ENCODE measurements around the gene SEMA6A.

Gene SEMA6A

DNA sequence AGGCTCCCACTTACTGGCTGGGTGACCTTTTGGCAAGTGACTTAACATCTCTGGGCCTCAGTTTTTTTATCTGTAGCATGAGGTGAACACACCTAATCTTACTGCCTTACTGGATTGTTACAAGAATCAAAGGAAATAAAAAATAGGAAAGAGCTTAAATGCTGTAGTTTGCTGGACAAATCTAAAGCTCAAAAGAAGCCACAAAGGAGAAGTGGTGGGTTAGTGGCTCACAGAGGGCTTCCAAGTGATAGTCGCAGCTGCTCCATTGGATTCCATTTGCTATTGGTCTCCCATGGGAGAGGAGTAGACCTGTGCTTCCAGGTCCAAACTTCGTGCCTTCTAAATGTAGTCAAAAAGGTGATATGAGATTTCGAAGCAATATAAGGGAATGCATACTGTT lies 123.6 kb downstream of the SEMA6A start:
- no peak overlapping the region for H3K9ac ChIP-seq (ENCODE audit: low read length)
- no peak overlapping the region for H3K27ac ChIP-seq (ENCODE audit: low read length, poor library complexity, severe bottlenecking)
- H3K18ac ChIP-seq (ENCODE audit: low read depth in 1 of 2, low read length in 2 of 2), result no peak overlapping the region
- H3K4me1 ChIP-seq (ENCODE audit: control insufficient read depth, insufficient read depth, low read depth, low read length), result peaks cover 16% of the 10 kb centered on the region
- WGBS, result 96% methylated on average over 3 of the region's 3 CpGs
- H2BK12ac ChIP-seq (ENCODE audit: low read length in 2 of 2), result no peak overlapping the region
- H3K4me3 ChIP-seq (ENCODE audit: insufficient read depth in 1 of 2, low read depth in 1 of 2, low read length in 2 of 2), result no peak overlapping the region
- H3K4ac ChIP-seq (ENCODE audit: low read depth in 1 of 2, low read length in 2 of 2), result no peak overlapping the region
- peak overlapping the region; percentile 60 for H2AK5ac ChIP-seq (ENCODE audit: low read length, severe bottlenecking)
- H2BK15ac ChIP-seq (ENCODE audit: low read depth, poor library complexity, severe bottlenecking), result no peak overlapping the region
- H3K14ac ChIP-seq (ENCODE audit: low read length in 2 of 2), result no peak overlapping the region
- no peak overlapping the region for H2AFZ ChIP-seq (ENCODE audit: low read depth, low read length)
- H3K27me3 ChIP-seq (ENCODE audit: control insufficient read depth in 1 of 2, insufficient read depth in 1 of 2, low read length in 2 of 2), result peaks cover 0 to 5% of the 10 kb centered on the region in 2 experiments
- no peak overlapping the region for H2BK120ac ChIP-seq (ENCODE audit: low read depth, low read length)
- no peak for DNase-seq
- H4K91ac ChIP-seq (ENCODE audit: low read length), result no peak overlapping the region
- no peaks in the 10 kb centered on the region for H3K79me1 ChIP-seq (replicated peaks; ENCODE audit: low read length, poor library complexity, severe bottlenecking)
- H3K23ac ChIP-seq (ENCODE audit: low read length in 2 of 2), result no peak overlapping the region
- H3K4me2 ChIP-seq (ENCODE audit: low read length, poor library complexity, severe bottlenecking), result no peak overlapping the region
- no peak overlapping the region for H4K8ac ChIP-seq (ENCODE audit: low read length)
- H3K9me3 ChIP-seq (ENCODE audit: control insufficient read depth, low read length), result no peaks in the 10 kb centered on the region
- H3K36me3 ChIP-seq (ENCODE audit: control insufficient read depth in 1 of 2, insufficient read depth in 2 of 2, low read depth in 1 of 2, low read length in 2 of 2), result peaks cover 0 to 16% of the 10 kb centered on the region in 2 experiments
- H2BK5ac ChIP-seq (ENCODE audit: low read depth, low read length, poor library complexity, severe bottlenecking), result no peak overlapping the region

DNA sequence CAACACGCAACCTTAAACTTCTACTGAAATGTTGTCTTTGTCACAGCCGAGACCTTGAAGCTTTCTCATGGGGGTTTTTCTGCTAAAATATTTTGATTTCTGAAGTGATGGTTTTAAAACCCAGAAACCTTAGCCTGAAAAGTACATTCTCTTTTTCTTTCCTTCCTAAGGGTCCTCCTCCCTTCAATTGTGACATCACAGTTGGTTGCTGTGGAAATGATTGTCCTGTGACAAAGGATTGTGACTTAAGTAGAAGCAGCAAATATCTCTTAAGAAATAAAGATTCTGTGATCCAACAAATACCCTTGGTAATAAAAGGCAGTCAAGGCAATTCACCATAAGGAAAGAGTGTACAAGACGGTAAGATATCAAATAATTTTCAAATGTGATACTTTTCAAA lies 125.2 kb downstream of the SEMA6A start:
- Histone ChIP-seq H3K14ac (ENCODE audit: low read length in 2 of 2) (no peak overlapping the region), H2BK120ac (ENCODE audit: low read depth, low read length) (no peak overlapping the region), H3K9ac (ENCODE audit: low read length) (no peak overlapping the region), H2AK5ac (ENCODE audit: low read length, severe bottlenecking) (no peak overlapping the region), H4K8ac (ENCODE audit: low read length) (no peak overlapping the region), H2BK15ac (ENCODE audit: low read depth, poor library complexity, severe bottlenecking) (no peak overlapping the region), H2AFZ (ENCODE audit: low read depth, low read length) (no peak overlapping the region), H3K4me2 (ENCODE audit: low read length, poor library complexity, severe bottlenecking) (no peak overlapping the region), H3K18ac (ENCODE audit: low read depth in 1 of 2, low read length in 2 of 2) (no peak overlapping the region), H4K91ac (ENCODE audit: low read length) (no peak overlapping the region), H3K4ac (ENCODE audit: low read depth in 1 of 2, low read length in 2 of 2) (no peak overlapping the region), H3K27me3 (ENCODE audit: control insufficient read depth in 1 of 2, insufficient read depth in 1 of 2, low read length in 2 of 2) (peaks cover 0 to 5% of the 10 kb centered on the region in 2 experiments), H3K4me3 (ENCODE audit: insufficient read depth in 1 of 2, low read depth in 1 of 2, low read length in 2 of 2) (no peak overlapping the region), H2BK5ac (ENCODE audit: low read depth, low read length, poor library complexity, severe bottlenecking) (no peak overlapping the region), H3K4me1 (ENCODE audit: control insufficient read depth, insufficient read depth, low read depth, low read length) (peaks cover 14% of the 10 kb centered on the region), H3K9me3 (ENCODE audit: control insufficient read depth, low read length) (no peaks in the 10 kb centered on the region), H3K27ac (ENCODE audit: low read length, poor library complexity, severe bottlenecking) (no peak overlapping the region), H3K36me3 (ENCODE audit: control insufficient read depth in 1 of 2, insufficient read depth in 2 of 2, low read depth in 1 of 2, low read length in 2 of 2) (peaks cover 0 to 22% of the 10 kb centered on the region in 2 experiments), H2BK12ac (ENCODE audit: low read length in 2 of 2) (no peak overlapping the region), H3K23ac (ENCODE audit: low read length in 2 of 2) (no peak overlapping the region), H3K79me1 (replicated peaks; ENCODE audit: low read length, poor library complexity, severe bottlenecking) (peaks cover 2% of the 10 kb centered on the region)
- no peak for DNase-seq
- no CpG with 5 or more reads among the region's 3 CpGs for WGBS

DNA sequence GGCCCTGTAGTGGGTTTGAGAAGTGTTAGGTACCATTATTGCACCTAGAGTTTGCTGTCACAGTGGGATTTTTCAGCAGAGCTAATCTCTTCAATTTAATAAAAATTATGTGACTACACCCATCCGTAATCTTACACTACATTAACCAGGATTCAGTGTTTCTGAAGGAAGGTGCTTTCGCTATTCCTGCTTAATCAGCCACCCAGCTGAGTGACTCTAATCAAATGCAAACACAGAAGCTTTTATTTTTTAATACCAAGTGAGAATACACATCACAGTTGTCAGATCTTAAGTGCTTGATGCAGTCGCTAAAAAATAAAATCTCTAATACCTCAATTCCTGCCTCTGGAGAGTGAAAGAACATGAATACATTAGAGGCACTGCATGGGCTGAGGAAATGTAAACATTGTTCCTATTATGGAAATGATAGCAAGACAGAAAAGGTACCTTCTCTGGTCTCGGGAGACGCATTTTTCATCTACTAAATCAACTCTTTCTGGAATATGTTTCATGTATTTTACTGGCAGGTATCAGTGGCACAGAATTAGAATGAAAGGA lies 125.7 kb downstream of the SEMA6A start:
- 84% methylated on average over 3 of the region's 5 CpGs for WGBS
- H2AFZ ChIP-seq (ENCODE audit: low read depth, low read length), result no peak overlapping the region
- H3K4me2 ChIP-seq (ENCODE audit: low read length, poor library complexity, severe bottlenecking), result no peak overlapping the region

DNA sequence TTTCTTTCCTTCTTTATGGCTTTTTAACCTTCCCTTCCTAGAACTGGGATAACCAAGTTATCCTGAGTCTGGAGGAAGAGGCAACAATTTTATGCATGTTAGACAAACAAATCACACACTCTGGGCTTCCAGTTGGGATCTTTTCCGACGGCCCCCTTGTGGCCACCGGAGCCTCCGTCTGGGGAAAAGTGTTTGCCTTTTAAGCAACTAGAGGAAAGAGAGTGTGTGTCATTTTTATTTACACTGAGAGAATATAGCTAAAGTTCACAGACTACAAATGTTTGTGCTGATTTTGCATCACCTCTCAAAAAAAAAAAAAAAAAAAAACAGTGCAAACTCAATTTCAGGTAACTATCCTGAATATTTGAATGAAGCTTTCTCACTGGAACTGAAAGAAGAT lies 126.2 kb downstream of the SEMA6A start:
- Histone ChIP-seq H3K4ac (ENCODE audit: low read depth in 1 of 2, low read length in 2 of 2) (no peak overlapping the region), H3K79me1 (replicated peaks; ENCODE audit: low read length, poor library complexity, severe bottlenecking) (peaks cover 2% of the 10 kb centered on the region), H3K36me3 (ENCODE audit: control insufficient read depth in 1 of 2, insufficient read depth in 2 of 2, low read depth in 1 of 2, low read length in 2 of 2) (peaks cover 0 to 22% of the 10 kb centered on the region in 2 experiments), H3K4me2 (ENCODE audit: low read length, poor library complexity, severe bottlenecking) (no peak overlapping the region), H4K8ac (ENCODE audit: low read length) (no peak overlapping the region), H3K27me3 (ENCODE audit: control insufficient read depth in 1 of 2, insufficient read depth in 1 of 2, low read length in 2 of 2) (peaks cover 0 to 5% of the 10 kb centered on the region in 2 experiments), H3K27ac (ENCODE audit: low read length, poor library complexity, severe bottlenecking) (no peak overlapping the region), H2AK5ac (ENCODE audit: low read length, severe bottlenecking) (no peak overlapping the region), H3K18ac (ENCODE audit: low read depth in 1 of 2, low read length in 2 of 2) (no peak overlapping the region), H2BK120ac (ENCODE audit: low read depth, low read length) (no peak overlapping the region), H3K4me3 (ENCODE audit: insufficient read depth in 1 of 2, low read depth in 1 of 2, low read length in 2 of 2) (no peak overlapping the region), H4K91ac (ENCODE audit: low read length) (no peak overlapping the region), H3K23ac (ENCODE audit: low read length in 2 of 2) (no peak overlapping the region), H2BK5ac (ENCODE audit: low read depth, low read length, poor library complexity, severe bottlenecking) (no peak overlapping the region), H3K9ac (ENCODE audit: low read length) (no peak overlapping the region), H2BK12ac (ENCODE audit: low read length in 2 of 2) (no peak overlapping the region), H2BK15ac (ENCODE audit: low read depth, poor library complexity, severe bottlenecking) (no peak overlapping the region), H3K4me1 (ENCODE audit: control insufficient read depth, insufficient read depth, low read depth, low read length) (peaks cover 13% of the 10 kb centered on the region), H3K9me3 (ENCODE audit: control insufficient read depth, low read length) (no peaks in the 10 kb centered on the region), H3K14ac (ENCODE audit: low read length in 2 of 2) (no peak overlapping the region), H2AFZ (ENCODE audit: low read depth, low read length) (no peak overlapping the region)
- no peak for DNase-seq
- 73% methylated on average over 4 of the region's 4 CpGs for WGBS

More for the DNA sequence above, 125.7 kb downstream of the SEMA6A start:
- Histone ChIP-seq H2BK5ac (ENCODE audit: low read depth, low read length, poor library complexity, severe bottlenecking) (no peak overlapping the region), H3K4me1 (ENCODE audit: control insufficient read depth, insufficient read depth, low read depth, low read length) (peaks cover 14% of the 10 kb centered on the region), H3K4me3 (ENCODE audit: insufficient read depth in 1 of 2, low read depth in 1 of 2, low read length in 2 of 2) (no peak overlapping the region), H2BK120ac (ENCODE audit: low read depth, low read length) (no peak overlapping the region), H3K79me1 (replicated peaks; ENCODE audit: low read length, poor library complexity, severe bottlenecking) (peaks cover 2% of the 10 kb centered on the region), H3K36me3 (ENCODE audit: control insufficient read depth in 1 of 2, insufficient read depth in 2 of 2, low read depth in 1 of 2, low read length in 2 of 2) (peaks cover 0 to 22% of the 10 kb centered on the region in 2 experiments), H4K8ac (ENCODE audit: low read length) (no peak overlapping the region), H2AK5ac (ENCODE audit: low read length, severe bottlenecking) (no peak overlapping the region), H3K9me3 (ENCODE audit: control insufficient read depth, low read length) (no peaks in the 10 kb centered on the region), H3K4ac (ENCODE audit: low read depth in 1 of 2, low read length in 2 of 2) (no peak overlapping the region), H3K9ac (ENCODE audit: low read length) (no peak overlapping the region), H3K23ac (ENCODE audit: low read length in 2 of 2) (no peak overlapping the region), H3K18ac (ENCODE audit: low read depth in 1 of 2, low read length in 2 of 2) (no peak overlapping the region), H3K14ac (ENCODE audit: low read length in 2 of 2) (no peak overlapping the region), H2BK12ac (ENCODE audit: low read length in 2 of 2) (no peak overlapping the region), H3K27ac (ENCODE audit: low read length, poor library complexity, severe bottlenecking) (no peak overlapping the region), H3K27me3 (ENCODE audit: control insufficient read depth in 1 of 2, insufficient read depth in 1 of 2, low read length in 2 of 2) (peaks cover 0 to 5% of the 10 kb centered on the region in 2 experiments), H2BK15ac (ENCODE audit: low read depth, poor library complexity, severe bottlenecking) (no peak overlapping the region), H4K91ac (ENCODE audit: low read length) (no peak overlapping the region)
- DNase-seq, result no peak
